HepG2 (cell line): ENCODE results near the gene CNOT2.
"Not testable (repeated sequence)": the region's sequence is repeated elsewhere in the genome, so short reads cannot be mapped to it uniquely, and the experiment has no call there.

Experiments used
- ELF4 ChIP-seq: sonication (generic); formaldehyde crosslinking; IDR thresholded peaks from 2 replicates; pipeline ENCODE4 v1.5.0; 2020; ENCODE audit warnings: missing genetic modification reagents, mild to moderate bottlenecking, moderate library complexity, borderline replicate concordance
- PBX2 ChIP-seq: IDR thresholded peaks from 2 replicates; pipeline ENCODE4 v1.6.1; 2016; ENCODE audit warnings: control low read depth
- POLR2A ChIP-seq, 2 experiments: IDR thresholded peaks; 2 replicates each; pipeline ENCODE4 v1.6.1; 2011; ENCODE audit warnings: low read depth in 2 of 2, low read length in 2 of 2, mild to moderate bottlenecking in 1 of 2, moderate library complexity in 1 of 2; ENCODE audit not compliant: insufficient read depth in 1 of 2
- ZNF720 ChIP-seq: sonication (generic); formaldehyde crosslinking; IDR thresholded peaks from 2 replicates; pipeline ENCODE4 v1.4.0; 2020; ENCODE audit warnings: missing genetic modification reagents
- TF ChIP-seq, protein P1 (sequence below): sonication (generic); formaldehyde crosslinking; IDR thresholded peaks from 2 replicates; pipeline ENCODE4 v1.5.0; 2020; ENCODE audit warnings: mild to moderate bottlenecking, missing genetic modification reagents, moderate library complexity

GRCh38 chr12:70304684-70305555 lies 61.7 kb downstream of the CNOT2 start:
- TF ChIP-seq POLR2A (IDR thresholded peaks at IDR 0.05; ENCODE audit: insufficient read depth in 1 of 2, low read depth in 2 of 2, low read length in 2 of 2); ZNF720 (CRISPR knock-in tag); ELF4 (CRISPR knock-in tag); PBX2 (CRISPR knock-in tag): not testable (repeated sequence)
- TF ChIP-seq, protein P1, sequence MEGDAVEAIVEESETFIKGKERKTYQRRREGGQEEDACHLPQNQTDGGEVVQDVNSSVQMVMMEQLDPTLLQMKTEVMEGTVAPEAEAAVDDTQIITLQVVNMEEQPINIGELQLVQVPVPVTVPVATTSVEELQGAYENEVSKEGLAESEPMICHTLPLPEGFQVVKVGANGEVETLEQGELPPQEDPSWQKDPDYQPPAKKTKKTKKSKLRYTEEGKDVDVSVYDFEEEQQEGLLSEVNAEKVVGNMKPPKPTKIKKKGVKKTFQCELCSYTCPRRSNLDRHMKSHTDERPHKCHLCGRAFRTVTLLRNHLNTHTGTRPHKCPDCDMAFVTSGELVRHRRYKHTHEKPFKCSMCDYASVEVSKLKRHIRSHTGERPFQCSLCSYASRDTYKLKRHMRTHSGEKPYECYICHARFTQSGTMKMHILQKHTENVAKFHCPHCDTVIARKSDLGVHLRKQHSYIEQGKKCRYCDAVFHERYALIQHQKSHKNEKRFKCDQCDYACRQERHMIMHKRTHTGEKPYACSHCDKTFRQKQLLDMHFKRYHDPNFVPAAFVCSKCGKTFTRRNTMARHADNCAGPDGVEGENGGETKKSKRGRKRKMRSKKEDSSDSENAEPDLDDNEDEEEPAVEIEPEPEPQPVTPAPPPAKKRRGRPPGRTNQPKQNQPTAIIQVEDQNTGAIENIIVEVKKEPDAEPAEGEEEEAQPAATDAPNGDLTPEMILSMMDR (CRISPR knock-in tag) = not testable (repeated sequence)
